Measurements from ENCODE around the gene FAM13C. TPM values are rescaled to one million over a fixed set of nuclear protein-coding genes. Genes with fewer than 3 reads are reported as not detected.

Gene FAM13C
- total RNA-seq, 4 donors from 2014 or later = 6.0 to 125 (median 17.6) TPM

DNA sequence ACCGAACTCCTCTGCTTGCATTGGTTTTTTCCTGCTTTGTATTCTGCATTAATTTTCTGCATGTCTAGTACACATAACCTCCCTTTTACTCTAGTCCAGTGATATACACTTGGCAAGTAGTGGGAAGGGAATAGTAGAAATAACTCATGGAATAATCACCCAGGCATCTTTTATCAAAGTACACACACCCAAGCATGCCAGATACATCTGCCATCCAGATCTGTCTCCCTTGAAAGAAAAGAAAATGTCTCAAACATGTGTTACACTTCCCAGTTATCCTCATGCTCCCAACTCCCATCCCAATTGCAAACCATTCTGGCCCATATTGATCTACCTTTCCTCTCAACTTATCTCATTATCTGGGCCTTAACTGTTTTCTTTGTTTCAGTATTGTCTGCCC lies 106.9 kb downstream of the FAM13C start:
- no peak for DNase-seq
- Histone ChIP-seq H3K4me3 (no peak overlapping the region), H3K9me3 (no peaks in the 10 kb centered on the region), H3K4me1 (peaks cover 0 to 16% of the 10 kb centered on the region in 2 donors), H3K27ac (no peak overlapping the region), H3K36me3 (peaks cover 0 to 37% of the 10 kb centered on the region in 2 donors), H3K27me3 (no peaks in the 10 kb centered on the region)
- no peak for ATAC-seq
- TF ChIP-seq POLR2A (IDR thresholded peaks at IDR 0.05) = no peak
- TF ChIP-seq, protein P1, sequence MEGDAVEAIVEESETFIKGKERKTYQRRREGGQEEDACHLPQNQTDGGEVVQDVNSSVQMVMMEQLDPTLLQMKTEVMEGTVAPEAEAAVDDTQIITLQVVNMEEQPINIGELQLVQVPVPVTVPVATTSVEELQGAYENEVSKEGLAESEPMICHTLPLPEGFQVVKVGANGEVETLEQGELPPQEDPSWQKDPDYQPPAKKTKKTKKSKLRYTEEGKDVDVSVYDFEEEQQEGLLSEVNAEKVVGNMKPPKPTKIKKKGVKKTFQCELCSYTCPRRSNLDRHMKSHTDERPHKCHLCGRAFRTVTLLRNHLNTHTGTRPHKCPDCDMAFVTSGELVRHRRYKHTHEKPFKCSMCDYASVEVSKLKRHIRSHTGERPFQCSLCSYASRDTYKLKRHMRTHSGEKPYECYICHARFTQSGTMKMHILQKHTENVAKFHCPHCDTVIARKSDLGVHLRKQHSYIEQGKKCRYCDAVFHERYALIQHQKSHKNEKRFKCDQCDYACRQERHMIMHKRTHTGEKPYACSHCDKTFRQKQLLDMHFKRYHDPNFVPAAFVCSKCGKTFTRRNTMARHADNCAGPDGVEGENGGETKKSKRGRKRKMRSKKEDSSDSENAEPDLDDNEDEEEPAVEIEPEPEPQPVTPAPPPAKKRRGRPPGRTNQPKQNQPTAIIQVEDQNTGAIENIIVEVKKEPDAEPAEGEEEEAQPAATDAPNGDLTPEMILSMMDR (IDR thresholded peaks at IDR 0.05 in 4 of 5, conservative IDR thresholded peaks at IDR 0.05 in 1 of 5) = no peak
- intact Hi-C loops (cut with DNase I; ENCODE audit: low total_unique reads) (no loop called here), in situ Hi-C loops (cut with MboI; ENCODE audit: low sequenced_read_pairs in 4 of 4) (no loop called here)

- no peaks in the 10 kb centered on the region for H3K9me3 ChIP-seq
- intact Hi-C loops (cut with DNase I; ENCODE audit: low total_unique reads) = no loop called here
- no peaks in the 10 kb centered on the region for H3K27me3 ChIP-seq
- ATAC-seq (no peak), DNase-seq (no peak)
- no peak overlapping the region for H3K27ac ChIP-seq
- no peak for TF ChIP-seq POLR2A (IDR thresholded peaks at IDR 0.05)
- TF ChIP-seq, protein P1 (IDR thresholded peaks at IDR 0.05 in 4 of 5, conservative IDR thresholded peaks at IDR 0.05 in 1 of 5) = no peak
- in situ Hi-C loops (cut with MboI; ENCODE audit: low sequenced_read_pairs in 4 of 4) = no loop called here
- H3K4me1 ChIP-seq = peaks cover 0 to 9% of the 10 kb centered on the region in 2 donors
- no peak overlapping the region for H3K4me3 ChIP-seq
- H3K36me3 ChIP-seq = peaks cover 0 to 43% of the 10 kb centered on the region in 2 donors
Measured at GRCh38 chr10:59252491-59252890, 109.9 kb downstream of the FAM13C start.

GRCh38 chr10:59245686-59246085 lies 116.7 kb downstream of the FAM13C start:
- DNase-seq (no peak), ATAC-seq (no peak)
- peaks cover 0 to 8% of the 10 kb centered on the region in 2 donors for H3K4me1 ChIP-seq
- peaks cover 0 to 16% of the 10 kb centered on the region in 2 donors for H3K36me3 ChIP-seq
- no peak overlapping the region for H3K4me3 ChIP-seq
- H3K27ac ChIP-seq = no peak overlapping the region
- no peak for TF ChIP-seq POLR2A (IDR thresholded peaks at IDR 0.05)
- TF ChIP-seq, protein P1 (IDR thresholded peaks at IDR 0.05 in 4 of 5, conservative IDR thresholded peaks at IDR 0.05 in 1 of 5) = no peak
- H3K27me3 ChIP-seq = no peaks in the 10 kb centered on the region
- in situ Hi-C loops (cut with MboI; ENCODE audit: low sequenced_read_pairs in 4 of 4) = loop anchor here (10.0 to 25.0 kb wide), 7 partner anchors 209 to 792 kb away; no protein-coding TSS in a partner anchor
- intact Hi-C loops (cut with DNase I; ENCODE audit: low total_unique reads) = loop anchor here (10.0 kb wide), 2 partner anchors 569 to 789 kb away; no protein-coding TSS in a partner anchor
- no peaks in the 10 kb centered on the region for H3K9me3 ChIP-seq

DNA sequence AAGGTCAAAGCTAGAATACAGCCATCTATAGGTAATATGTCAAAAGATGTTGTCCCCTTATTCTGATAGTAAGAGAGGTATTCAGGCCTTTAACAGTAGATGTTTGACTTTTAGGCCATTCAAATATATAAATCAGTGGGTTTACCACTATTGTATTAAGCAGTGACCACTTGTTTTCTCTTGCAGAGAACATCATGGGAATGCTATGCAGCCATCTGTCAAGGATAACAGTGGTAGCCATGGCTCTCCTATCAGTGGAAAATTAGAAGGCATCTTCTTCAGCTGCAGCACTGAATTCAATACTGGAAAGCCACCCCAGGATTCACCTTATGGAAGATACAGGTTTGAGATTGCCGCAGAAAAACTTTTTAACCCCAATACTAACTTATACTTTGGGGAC lies 117.5 kb downstream of the FAM13C start:
- H3K9me3 ChIP-seq = no peaks in the 10 kb centered on the region
- peaks cover 0 to 11% of the 10 kb centered on the region in 2 donors for H3K36me3 ChIP-seq
- intact Hi-C loops (cut with DNase I; ENCODE audit: low total_unique reads) (loop anchor here (5.0 to 10.0 kb wide), 3 partner anchors 117 to 790 kb away; partner anchors contain the start of gene FAM13C), in situ Hi-C loops (cut with MboI; ENCODE audit: low sequenced_read_pairs in 4 of 4) (loop anchor here (5.0 to 25.0 kb wide), 9 partner anchors 210 to 792 kb away; no protein-coding TSS in a partner anchor)
- TF ChIP-seq, protein P1 (IDR thresholded peaks at IDR 0.05 in 4 of 5, conservative IDR thresholded peaks at IDR 0.05 in 1 of 5) = no peak
- TF ChIP-seq POLR2A (IDR thresholded peaks at IDR 0.05) = no peak
- no peaks in the 10 kb centered on the region for H3K27me3 ChIP-seq
- no peak overlapping the region for H3K27ac ChIP-seq
- no peak overlapping the region for H3K4me3 ChIP-seq
- DNase-seq = no peak
- no peak for ATAC-seq
- H3K4me1 ChIP-seq = peaks cover 0 to 8% of the 10 kb centered on the region in 2 donors
